ENCODE measurements around the gene PARD3B. TPM values are rescaled to one million over a fixed set of nuclear protein-coding genes. Genes with fewer than 3 reads are reported as not detected.

The PARD3B gene
- total RNA-seq, 1 experiment from 2014 or later = 3.6 TPM

DNA sequence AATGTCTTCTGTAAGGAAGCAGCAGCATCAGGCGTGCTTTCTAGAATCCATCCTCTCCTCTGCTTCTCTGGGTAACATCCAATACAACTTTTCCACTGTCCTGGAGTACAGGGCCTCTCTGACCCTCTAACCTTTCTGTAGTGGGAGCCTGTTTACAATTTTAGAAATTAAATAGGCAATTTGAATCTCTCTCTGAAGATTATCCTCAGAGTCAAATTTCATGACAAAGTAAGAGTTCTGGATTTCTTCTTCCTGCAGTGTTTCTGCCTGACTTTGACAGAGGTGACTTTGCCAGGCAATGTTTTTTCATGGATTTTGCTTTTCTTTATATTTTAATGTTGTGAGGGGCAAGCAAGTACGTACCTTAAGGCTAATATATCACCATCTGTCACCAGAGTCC lies 558.4 kb downstream of the PARD3B start:
- in situ Hi-C loops (cut with HindIII; ENCODE audit: low pct_unique_long_range_greater_than_20kb, low sequenced_read_pairs) = no loop called here
- POLR2A ChIA-PET = no interaction called here

GRCh38 chr2:205107810-205108209 lies 562.5 kb downstream of the PARD3B start:
- TF ChIP-seq SIN3A (IDR thresholded peaks at IDR 0.05; ENCODE audit: borderline replicate concordance, insufficient read depth, low read depth, low read length) (no peak), TCF7L2 (IDR thresholded peaks at IDR 0.05; ENCODE audit: low read depth, low read length) (no peak), POLR2AphosphoS5 (IDR thresholded peaks at IDR 0.05; ENCODE audit: low read depth, low read length) (no peak), REST (IDR thresholded peaks at IDR 0.05; ENCODE audit: insufficient read depth in 1 of 2, low read depth in 2 of 2, low read length in 1 of 2) (no peak)
- TF ChIP-seq, protein P1, sequence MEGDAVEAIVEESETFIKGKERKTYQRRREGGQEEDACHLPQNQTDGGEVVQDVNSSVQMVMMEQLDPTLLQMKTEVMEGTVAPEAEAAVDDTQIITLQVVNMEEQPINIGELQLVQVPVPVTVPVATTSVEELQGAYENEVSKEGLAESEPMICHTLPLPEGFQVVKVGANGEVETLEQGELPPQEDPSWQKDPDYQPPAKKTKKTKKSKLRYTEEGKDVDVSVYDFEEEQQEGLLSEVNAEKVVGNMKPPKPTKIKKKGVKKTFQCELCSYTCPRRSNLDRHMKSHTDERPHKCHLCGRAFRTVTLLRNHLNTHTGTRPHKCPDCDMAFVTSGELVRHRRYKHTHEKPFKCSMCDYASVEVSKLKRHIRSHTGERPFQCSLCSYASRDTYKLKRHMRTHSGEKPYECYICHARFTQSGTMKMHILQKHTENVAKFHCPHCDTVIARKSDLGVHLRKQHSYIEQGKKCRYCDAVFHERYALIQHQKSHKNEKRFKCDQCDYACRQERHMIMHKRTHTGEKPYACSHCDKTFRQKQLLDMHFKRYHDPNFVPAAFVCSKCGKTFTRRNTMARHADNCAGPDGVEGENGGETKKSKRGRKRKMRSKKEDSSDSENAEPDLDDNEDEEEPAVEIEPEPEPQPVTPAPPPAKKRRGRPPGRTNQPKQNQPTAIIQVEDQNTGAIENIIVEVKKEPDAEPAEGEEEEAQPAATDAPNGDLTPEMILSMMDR (IDR thresholded peaks at IDR 0.05) = no peak
- CTCF ChIA-PET = no interaction called here
- H3K36me3 ChIP-seq (ENCODE audit: control insufficient read depth, insufficient read depth, low read length) = no peaks in the 10 kb centered on the region
- no TSS peak for BruUV-seq (replicated peaks)
- POLR2A ChIA-PET = no interaction called here
- DNase-seq (ENCODE audit: low read depth, low spot score) (no peak), ATAC-seq (no peak)
- H3K4me1 ChIP-seq (ENCODE audit: control insufficient read depth, insufficient read depth, low read length) = no peaks in the 10 kb centered on the region
- in situ Hi-C loops (cut with HindIII; ENCODE audit: low pct_unique_long_range_greater_than_20kb, low sequenced_read_pairs) = no loop called here
- intact Hi-C loops (cut with micrococcal nuclease; ENCODE audit: unreplicated experiment) = no loop called here
- no peak overlapping the region for H3K27ac ChIP-seq (ENCODE audit: low read length)
- H3K9me3 ChIP-seq (ENCODE audit: control insufficient read depth, insufficient read depth, low read depth, low read length) = no peaks in the 10 kb centered on the region; the same call in 1 of the 2 replicates
- no peaks in the 10 kb centered on the region for H3K27me3 ChIP-seq (ENCODE audit: control insufficient read depth, insufficient read depth, low read length)
- no peak overlapping the region for H3K4me3 ChIP-seq (ENCODE audit: low read depth in 2 of 2, low read length in 2 of 2)

More for the DNA sequence above, 558.4 kb downstream of the PARD3B start:
- CTCF ChIA-PET = no interaction called here
- no TSS peak for BruUV-seq (replicated peaks)
- TF ChIP-seq TCF7L2 (IDR thresholded peaks at IDR 0.05; ENCODE audit: low read depth, low read length) = no peak
- DNase-seq (ENCODE audit: low read depth, low spot score) (no peak), ATAC-seq (no peak)
- H3K27ac ChIP-seq (ENCODE audit: low read length) = no peak overlapping the region
- H3K4me3 ChIP-seq (ENCODE audit: low read depth in 2 of 2, low read length in 2 of 2) = no peak overlapping the region
- no peaks in the 10 kb centered on the region for H3K4me1 ChIP-seq (ENCODE audit: control insufficient read depth, insufficient read depth, low read length)
- no peaks in the 10 kb centered on the region for H3K36me3 ChIP-seq (ENCODE audit: control insufficient read depth, insufficient read depth, low read length)
- no peaks in the 10 kb centered on the region for H3K27me3 ChIP-seq (ENCODE audit: control insufficient read depth, insufficient read depth, low read length)
- no peaks in the 10 kb centered on the region for H3K9me3 ChIP-seq (ENCODE audit: control insufficient read depth, insufficient read depth, low read depth, low read length)
- intact Hi-C loops (cut with micrococcal nuclease; ENCODE audit: unreplicated experiment) = no loop called here

DNA sequence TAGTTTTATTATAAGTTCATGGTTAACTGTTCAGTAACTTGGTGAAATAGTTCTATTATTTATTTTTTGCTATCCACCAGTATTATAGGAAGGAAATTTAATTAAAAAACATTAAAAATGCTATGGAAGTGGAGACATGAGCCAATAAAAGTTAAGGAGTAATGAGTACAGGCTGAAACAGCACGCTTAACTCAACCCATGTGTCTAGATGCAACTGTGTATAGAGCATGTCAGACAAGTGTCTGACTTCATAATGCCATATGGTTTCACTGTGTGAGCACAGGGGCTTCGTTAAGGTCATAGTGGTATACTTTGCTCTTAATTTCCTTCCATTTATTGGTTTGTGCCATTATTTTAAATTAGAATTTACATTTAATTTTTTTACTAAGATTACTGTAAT lies 570.2 kb downstream of the PARD3B start:
- H3K9me3 ChIP-seq (ENCODE audit: control insufficient read depth, insufficient read depth, low read depth, low read length) = no peaks in the 10 kb centered on the region; the same call in 1 of the 2 replicates
- no peaks in the 10 kb centered on the region for H3K4me1 ChIP-seq (ENCODE audit: control insufficient read depth, insufficient read depth, low read length)
- intact Hi-C loops (cut with micrococcal nuclease; ENCODE audit: unreplicated experiment) (no loop called here), in situ Hi-C loops (cut with HindIII; ENCODE audit: low pct_unique_long_range_greater_than_20kb, low sequenced_read_pairs) (no loop called here)
- DNase-seq (ENCODE audit: low read depth, low spot score) (no peak), ATAC-seq (no peak)
- no peaks in the 10 kb centered on the region for H3K27me3 ChIP-seq (ENCODE audit: control insufficient read depth, insufficient read depth, low read length)
- no peak overlapping the region for H3K4me3 ChIP-seq (ENCODE audit: low read depth in 2 of 2, low read length in 2 of 2)
- no peaks in the 10 kb centered on the region for H3K36me3 ChIP-seq (ENCODE audit: control insufficient read depth, insufficient read depth, low read length)
- ChIA-PET CTCF (no interaction called here), POLR2A (no interaction called here)
- no TSS peak for BruUV-seq (replicated peaks)
- TF ChIP-seq SIN3A (IDR thresholded peaks at IDR 0.05; ENCODE audit: borderline replicate concordance, insufficient read depth, low read depth, low read length) = no peak
- TF ChIP-seq, protein P1 (IDR thresholded peaks at IDR 0.05) = no peak
- TF ChIP-seq POLR2AphosphoS5 (IDR thresholded peaks at IDR 0.05; ENCODE audit: low read depth, low read length) = no peak
- no peak for TF ChIP-seq REST (IDR thresholded peaks at IDR 0.05; ENCODE audit: insufficient read depth in 1 of 2, low read depth in 2 of 2, low read length in 1 of 2)
- no peak for TF ChIP-seq TCF7L2 (IDR thresholded peaks at IDR 0.05; ENCODE audit: low read depth, low read length)
- H3K27ac ChIP-seq (ENCODE audit: low read length) = no peak overlapping the region

Data from Panc1 (cell line).